Measurements from ENCODE around the gene LAMC1. TPM values are rescaled to one million over a fixed set of nuclear protein-coding genes. Genes with fewer than 3 reads are reported as not detected.
"Not testable (repeated sequence)": the region's sequence is repeated elsewhere in the genome, so short reads cannot be mapped to it uniquely, and the experiment has no call there.

The LAMC1 gene
- total RNA-seq, 2 experiments from 2014 or later = 0.42 to 0.66 TPM

- H3K27me3 Mint-ChIP-seq = peaks cover 9% of the 10 kb centered on the region
- no peak for DNase-seq
- H3K4me1 Mint-ChIP-seq = no peaks in the 10 kb centered on the region
- no peak overlapping the region for H3K4me3 Mint-ChIP-seq
- H3K27ac Mint-ChIP-seq = no peak overlapping the region
- no peaks in the 10 kb centered on the region for H3K9me3 Mint-ChIP-seq
- no peaks in the 10 kb centered on the region for H3K36me3 Mint-ChIP-seq
Observed at GRCh38 chr1:183149273-183149672, 126.1 kb downstream of the LAMC1 start.

GRCh38 chr1:183150032-183150431 lies 126.8 kb downstream of the LAMC1 start:
- not testable (repeated sequence) for H3K36me3 Mint-ChIP-seq, H3K27ac Mint-ChIP-seq

GRCh38 chr1:183150445-183150844 lies 127.2 kb downstream of the LAMC1 start:
- H3K4me3 Mint-ChIP-seq = no peak overlapping the region
- no peaks in the 10 kb centered on the region for H3K9me3 Mint-ChIP-seq
- no peak overlapping the region for H3K27ac Mint-ChIP-seq
- no peak for DNase-seq
- peaks cover 9% of the 10 kb centered on the region for H3K27me3 Mint-ChIP-seq
- H3K4me1 Mint-ChIP-seq = no peaks in the 10 kb centered on the region
- H3K36me3 Mint-ChIP-seq = no peaks in the 10 kb centered on the region

More at GRCh38 chr1:183150032-183150431, 126.8 kb downstream of the LAMC1 start:
- H3K4me3 Mint-ChIP-seq, H3K9me3 Mint-ChIP-seq, DNase-seq, H3K4me1 Mint-ChIP-seq, H3K27me3 Mint-ChIP-seq: not testable (repeated sequence)

- Mint-ChIP-seq H3K27me3 (peaks cover 15% of the 10 kb centered on the region), H3K36me3 (no peaks in the 10 kb centered on the region), H3K4me1 (no peaks in the 10 kb centered on the region), H3K27ac (no peak overlapping the region), H3K4me3 (no peak overlapping the region), H3K9me3 (no peaks in the 10 kb centered on the region)
- no peak for DNase-seq
Observed at GRCh38 chr1:183152180-183152579, 129.0 kb downstream of the LAMC1 start.

GRCh38 chr1:183155939-183156338 lies 132.7 kb downstream of the LAMC1 start:
- no peak overlapping the region for H3K4me3 Mint-ChIP-seq
- no peaks in the 10 kb centered on the region for H3K36me3 Mint-ChIP-seq
- H3K27ac Mint-ChIP-seq = no peak overlapping the region
- H3K4me1 Mint-ChIP-seq = no peaks in the 10 kb centered on the region
- peaks cover 15% of the 10 kb centered on the region for H3K27me3 Mint-ChIP-seq
- no peaks in the 10 kb centered on the region for H3K9me3 Mint-ChIP-seq
- no peak for DNase-seq

GRCh38 chr1:183159960-183160359 lies 136.7 kb downstream of the LAMC1 start:
- H3K36me3 Mint-ChIP-seq = no peaks in the 10 kb centered on the region
- H3K27ac Mint-ChIP-seq = no peak overlapping the region
- no peaks in the 10 kb centered on the region for H3K9me3 Mint-ChIP-seq
- H3K27me3 Mint-ChIP-seq = peaks cover 7% of the 10 kb centered on the region
- no peak overlapping the region for H3K4me3 Mint-ChIP-seq
- DNase-seq = no peak
- no peaks in the 10 kb centered on the region for H3K4me1 Mint-ChIP-seq

GRCh38 chr1:183161391-183161790 lies 138.2 kb downstream of the LAMC1 start:
- no peaks in the 10 kb centered on the region for H3K27me3 Mint-ChIP-seq
- H3K9me3 Mint-ChIP-seq = no peaks in the 10 kb centered on the region
- no peaks in the 10 kb centered on the region for H3K4me1 Mint-ChIP-seq
- no peak overlapping the region for H3K27ac Mint-ChIP-seq
- no peaks in the 10 kb centered on the region for H3K36me3 Mint-ChIP-seq
- DNase-seq = no peak
- no peak overlapping the region for H3K4me3 Mint-ChIP-seq

GRCh38 chr1:183163316-183163715 lies 140.1 kb downstream of the LAMC1 start:
- no peaks in the 10 kb centered on the region for H3K9me3 Mint-ChIP-seq
- H3K4me3 Mint-ChIP-seq = no peak overlapping the region
- no peak for DNase-seq
- H3K36me3 Mint-ChIP-seq = no peaks in the 10 kb centered on the region
- H3K27me3 Mint-ChIP-seq = no peaks in the 10 kb centered on the region
- no peaks in the 10 kb centered on the region for H3K4me1 Mint-ChIP-seq
- H3K27ac Mint-ChIP-seq = no peak overlapping the region

GRCh38 chr1:183164340-183164739 lies 141.1 kb downstream of the LAMC1 start:
- Mint-ChIP-seq H3K9me3 (no peaks in the 10 kb centered on the region), H3K27ac (no peak overlapping the region), H3K36me3 (no peaks in the 10 kb centered on the region)

GRCh38 chr1:183164963-183165362 lies 141.7 kb downstream of the LAMC1 start:
- no peak for DNase-seq
- Mint-ChIP-seq H3K4me1 (no peaks in the 10 kb centered on the region), H3K27ac (no peak overlapping the region), H3K4me3 (no peak overlapping the region), H3K27me3 (no peaks in the 10 kb centered on the region), H3K36me3 (no peaks in the 10 kb centered on the region), H3K9me3 (no peaks in the 10 kb centered on the region)

More at GRCh38 chr1:183164340-183164739, 141.1 kb downstream of the LAMC1 start:
- H3K4me1 Mint-ChIP-seq = no peaks in the 10 kb centered on the region
- no peak overlapping the region for H3K4me3 Mint-ChIP-seq
- H3K27me3 Mint-ChIP-seq = no peaks in the 10 kb centered on the region
- no peak for DNase-seq

GRCh38 chr1:183165456-183165855 lies 142.2 kb downstream of the LAMC1 start:
- no peaks in the 10 kb centered on the region for H3K27me3 Mint-ChIP-seq
- H3K4me3 Mint-ChIP-seq = no peak overlapping the region
- no peaks in the 10 kb centered on the region for H3K4me1 Mint-ChIP-seq
- H3K9me3 Mint-ChIP-seq = no peaks in the 10 kb centered on the region
- H3K36me3 Mint-ChIP-seq = no peaks in the 10 kb centered on the region
- no peak for DNase-seq
- H3K27ac Mint-ChIP-seq = no peak overlapping the region

GRCh38 chr1:183166454-183166853 lies 143.2 kb downstream of the LAMC1 start:
- Mint-ChIP-seq H3K4me3 (no peak overlapping the region), H3K27ac (no peak overlapping the region), H3K27me3 (no peaks in the 10 kb centered on the region), H3K9me3 (no peaks in the 10 kb centered on the region), H3K4me1 (no peaks in the 10 kb centered on the region), H3K36me3 (no peaks in the 10 kb centered on the region)
- no peak for DNase-seq

GRCh38 chr1:183167676-183168075 lies 144.5 kb downstream of the LAMC1 start:
- H3K4me1 Mint-ChIP-seq = no peaks in the 10 kb centered on the region
- DNase-seq = no peak
- H3K27me3 Mint-ChIP-seq = no peaks in the 10 kb centered on the region
- H3K4me3 Mint-ChIP-seq = no peak overlapping the region
- no peak overlapping the region for H3K27ac Mint-ChIP-seq
- H3K36me3 Mint-ChIP-seq = no peaks in the 10 kb centered on the region
- H3K9me3 Mint-ChIP-seq = no peaks in the 10 kb centered on the region

GRCh38 chr1:183168308-183168707 lies 145.1 kb downstream of the LAMC1 start:
- no peaks in the 10 kb centered on the region for H3K27me3 Mint-ChIP-seq
- H3K36me3 Mint-ChIP-seq = no peaks in the 10 kb centered on the region
- H3K4me3 Mint-ChIP-seq = no peak overlapping the region
- H3K27ac Mint-ChIP-seq = no peak overlapping the region
- H3K9me3 Mint-ChIP-seq = no peaks in the 10 kb centered on the region
- no peaks in the 10 kb centered on the region for H3K4me1 Mint-ChIP-seq
- no peak for DNase-seq

- H3K4me1 Mint-ChIP-seq = no peaks in the 10 kb centered on the region
- no peak overlapping the region for H3K4me3 Mint-ChIP-seq
- no peaks in the 10 kb centered on the region for H3K27me3 Mint-ChIP-seq
- no peaks in the 10 kb centered on the region for H3K36me3 Mint-ChIP-seq
- no peak overlapping the region for H3K27ac Mint-ChIP-seq
- DNase-seq = no peak
- H3K9me3 Mint-ChIP-seq = no peaks in the 10 kb centered on the region
Observed at GRCh38 chr1:183173828-183174227, 150.6 kb downstream of the LAMC1 start.

GRCh38 chr1:183175631-183176030 lies 152.4 kb downstream of the LAMC1 start:
- no peak overlapping the region for H3K27ac Mint-ChIP-seq
- no peaks in the 10 kb centered on the region for H3K9me3 Mint-ChIP-seq
- H3K4me1 Mint-ChIP-seq = peaks cover 5% of the 10 kb centered on the region
- no peak for DNase-seq
- no peak overlapping the region for H3K4me3 Mint-ChIP-seq
- H3K36me3 Mint-ChIP-seq = no peaks in the 10 kb centered on the region
- no peaks in the 10 kb centered on the region for H3K27me3 Mint-ChIP-seq

GRCh38 chr1:183178545-183178944 lies 155.3 kb downstream of the LAMC1 start:
- Mint-ChIP-seq H3K4me1 (peaks cover 10% of the 10 kb centered on the region), H3K4me3 (no peak overlapping the region), H3K9me3 (no peaks in the 10 kb centered on the region), H3K36me3 (no peaks in the 10 kb centered on the region), H3K27me3 (peaks cover 3% of the 10 kb centered on the region), H3K27ac (no peak overlapping the region)
- DNase-seq = no peak

Data from activated naive CD8-positive, alpha-beta T cell treated with anti-CD3 and anti-CD28 coated beads for 36 hours (primary cell).